Stimulated activated CD8-positive, alpha-beta memory T cell treated with anti-CD3 and anti-CD28 coated beads, Interleukin-15, amount 100 ng/mL, for 48 hours (primary cell): Measurements from ENCODE around the gene RACK1.

Experiments used
- DNase-seq, 2 donors: peaks; one replicate each; pipeline ENCODE4 v3.0.0-alpha.2; 2020; ENCODE audit warnings: low read depth in 2 of 2

The RACK1 gene

GRCh38 chr5:181233801-181234454, 9.8 kb downstream of the RACK1 start:
- DNase-seq = no peak

DNA sequence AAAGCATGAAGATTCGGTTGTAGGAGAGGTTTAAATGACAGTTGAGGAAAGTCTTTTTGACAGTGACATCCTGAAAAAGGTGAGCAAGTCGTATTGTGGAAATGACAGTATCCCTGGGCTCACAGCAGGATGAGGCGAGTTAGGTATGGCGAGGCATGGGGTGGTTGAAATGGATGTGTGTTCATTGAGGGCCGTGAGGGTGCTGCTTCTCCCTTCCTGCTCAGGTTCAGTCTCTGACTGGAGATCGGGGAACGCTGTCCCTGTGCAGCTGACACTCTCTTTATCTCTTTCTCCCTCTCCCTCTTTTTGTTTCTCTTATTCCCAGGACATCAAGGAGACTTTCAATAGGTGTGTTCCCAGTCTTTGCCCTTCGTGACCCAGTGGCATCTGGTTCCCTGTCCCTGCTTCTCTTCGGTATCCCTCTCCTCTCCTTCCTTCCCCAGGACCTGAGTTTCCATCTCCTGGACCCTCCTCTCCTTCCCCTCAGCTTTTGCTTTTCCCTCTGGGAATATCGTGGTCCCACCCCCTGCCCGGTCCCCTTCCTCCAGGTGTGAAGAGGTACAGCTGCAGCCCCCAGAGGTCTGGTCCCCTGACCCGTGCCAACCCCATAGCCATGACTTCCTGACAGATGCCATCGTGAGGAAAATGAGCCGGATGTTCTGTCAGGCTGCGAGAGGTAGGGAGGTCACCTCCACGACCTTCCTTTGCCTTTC, 10.5 kb downstream of the RACK1 start:
- no peak for DNase-seq

DNA sequence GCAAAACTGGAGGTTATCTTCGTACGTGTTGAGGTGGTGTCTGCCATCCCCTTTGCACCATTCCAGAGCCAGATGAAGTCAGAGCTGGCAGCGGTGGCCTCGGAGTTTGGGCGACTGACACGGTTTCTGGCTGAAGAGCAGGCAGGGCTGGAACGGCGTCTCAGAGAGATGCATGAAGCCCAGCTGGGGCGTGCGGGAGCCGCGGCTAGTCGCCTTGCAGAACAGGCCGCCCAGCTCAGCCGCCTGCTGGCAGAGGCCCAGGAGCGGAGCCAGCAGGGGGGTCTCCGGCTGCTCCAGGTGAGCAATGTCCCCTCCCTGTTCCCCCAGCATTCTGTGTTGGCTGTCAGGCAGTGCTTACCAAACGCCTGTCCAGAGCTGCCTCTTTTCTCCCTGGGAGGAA, 11.1 kb downstream of the RACK1 start:
- DNase-seq = no peak

- no peak for DNase-seq
These were observed 12.3 kb downstream of the RACK1 start for GRCh38 chr5:181231432-181231831.

DNA sequence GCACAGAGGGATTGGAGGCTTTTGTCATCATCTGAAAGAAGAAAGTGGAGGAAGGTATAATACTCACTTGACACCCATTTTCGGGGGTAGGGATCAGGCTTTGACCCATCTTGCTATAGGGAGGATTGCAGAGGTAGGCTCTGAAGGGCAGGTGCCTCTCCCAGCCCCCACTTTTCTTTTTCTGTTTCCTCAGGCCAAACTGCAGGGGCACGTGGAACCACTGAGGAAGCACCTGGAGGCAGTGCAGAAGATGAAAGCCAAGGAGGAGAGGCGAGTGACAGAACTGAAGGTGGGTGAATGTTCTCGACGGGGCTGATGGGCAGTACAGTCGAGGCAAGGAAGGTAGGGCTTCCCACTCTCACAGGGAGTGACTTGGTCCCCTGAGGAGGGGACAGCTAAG, 13.2 kb downstream of the RACK1 start:
- no peak for DNase-seq

DNA sequence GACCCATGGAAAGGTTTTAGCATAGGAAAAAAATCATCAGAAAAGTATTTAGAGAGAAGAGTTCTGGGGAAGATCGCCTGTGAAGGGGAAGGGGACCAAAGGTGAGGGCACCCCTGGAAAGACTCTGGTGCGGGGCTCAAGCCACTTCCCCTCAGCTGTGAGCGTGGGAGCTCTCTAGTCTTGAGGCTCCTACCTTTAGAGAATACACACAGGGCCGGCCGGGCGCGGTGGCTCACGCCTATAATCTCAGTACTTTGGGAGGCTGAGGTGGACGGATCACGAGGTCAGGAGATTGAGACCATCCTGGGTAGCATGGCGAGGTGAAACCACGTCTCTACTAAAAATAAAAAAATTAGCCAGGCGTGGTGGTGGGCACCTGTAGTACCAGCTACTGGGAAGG, 13.7 kb downstream of the RACK1 start:
- no peak for DNase-seq

- no peak for DNase-seq
These were observed 19.1 kb downstream of the RACK1 start for GRCh38 chr5:181224390-181225229.

GRCh38 chr5:181223729-181224389, 19.8 kb downstream of the RACK1 start:
- no peak for DNase-seq

- DNase-seq = peak; percentile 98 to 99
These were observed 20.5 kb downstream of the RACK1 start, which contains the start of gene TRIM41 for GRCh38 chr5:181223058-181223728. TRIM41 (plus strand) TSS chr5:181223281; CDS start chr5:181224000, 719 bp downstream.

GRCh38 chr5:181222630-181223057, 21.1 kb downstream of the RACK1 start:
- DNase-seq = no peak

- peak; percentile 88 to 90 for DNase-seq
These were observed 21.7 kb downstream of the RACK1 start for GRCh38 chr5:181221792-181222629.

GRCh38 chr5:181221105-181221791, 22.5 kb downstream of the RACK1 start:
- DNase-seq = peak; percentile 67 to 68

- no peak for DNase-seq
These were observed 23.6 kb downstream of the RACK1 start for GRCh38 chr5:181220178-181220515.

DNA sequence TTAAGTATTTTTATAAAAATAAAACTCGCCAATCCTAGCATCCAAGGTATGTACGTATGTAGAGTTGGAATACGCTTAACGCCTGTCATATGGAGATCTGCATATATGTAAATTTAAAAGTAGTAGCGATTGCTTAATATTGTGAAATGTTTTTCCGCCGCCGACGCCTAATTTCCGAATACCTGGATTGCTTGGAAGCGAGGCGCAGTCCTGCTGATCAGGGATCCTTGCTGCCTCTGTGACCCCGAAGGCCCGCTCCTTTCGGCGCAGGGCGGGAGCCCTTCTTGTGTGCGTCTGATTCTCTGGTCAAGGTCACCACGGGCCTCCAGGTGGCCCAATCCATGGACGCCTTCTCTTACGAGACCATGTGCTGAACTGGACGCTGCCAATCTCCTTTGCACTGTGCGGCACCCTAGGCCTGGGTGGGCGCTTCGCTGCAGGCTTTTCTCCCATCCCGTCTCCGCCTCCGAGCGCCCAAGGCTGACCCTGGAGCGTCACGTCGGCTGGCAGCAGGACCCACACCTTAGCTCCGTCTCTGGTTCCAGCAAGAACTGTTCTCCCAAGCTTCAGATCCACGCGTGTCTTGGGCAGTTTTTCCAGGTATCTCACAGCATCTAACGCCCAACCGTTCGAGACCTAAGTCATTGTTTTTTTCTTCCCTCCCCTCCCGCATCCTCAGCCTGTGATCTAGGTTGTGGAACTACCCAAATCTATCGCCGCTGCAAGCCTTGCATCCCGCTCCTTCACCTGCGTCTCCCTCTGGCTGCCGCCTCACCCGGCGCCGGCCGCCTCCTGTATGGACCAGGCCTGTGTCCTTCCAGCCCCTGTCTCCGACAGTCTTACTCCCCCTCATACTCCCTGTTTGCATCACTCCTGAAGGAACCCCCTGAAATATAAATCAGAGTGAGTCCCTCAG, 24.2 kb downstream of the RACK1 start:
- no peak for DNase-seq

- no peak for DNase-seq
These were observed 24.9 kb downstream of the RACK1 start for GRCh38 chr5:181218795-181219124.

- DNase-seq = no peak
These were observed 26.0 kb downstream of the RACK1 start for GRCh38 chr5:181217803-181218062.

DNA sequence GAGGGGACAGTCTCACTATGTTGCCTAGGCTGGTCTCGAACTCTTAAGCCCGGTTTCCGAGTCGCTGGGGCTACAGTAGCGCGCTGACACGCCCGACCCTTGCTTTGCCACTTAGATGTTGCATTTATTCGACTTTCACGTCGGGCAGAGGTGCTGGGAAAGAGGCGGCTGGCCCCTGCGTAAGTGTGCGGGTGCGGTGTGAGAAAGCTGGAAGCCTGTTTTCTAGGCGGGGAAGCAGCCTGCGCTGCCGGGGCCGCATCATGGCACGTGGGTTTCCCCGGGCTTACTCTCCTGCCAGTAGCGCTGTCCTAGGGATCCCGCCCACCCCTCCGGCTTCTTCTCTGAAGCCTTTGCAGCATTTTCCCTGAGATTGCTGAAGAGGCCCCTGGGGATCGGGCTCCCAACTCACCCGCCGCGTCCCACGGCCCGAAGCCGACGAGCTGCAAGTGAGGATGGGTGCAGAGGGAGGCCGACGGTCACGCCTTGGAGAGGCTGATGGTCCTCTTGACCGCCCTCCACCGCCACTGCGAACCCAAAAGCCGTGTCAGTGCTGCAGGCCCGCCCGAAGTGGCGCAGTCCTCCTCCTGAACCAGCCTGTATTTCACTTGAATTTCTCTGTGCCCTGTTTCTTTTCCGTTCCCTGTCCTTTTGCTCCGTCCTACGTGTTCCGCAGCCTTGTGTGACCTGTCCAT, 26.4 kb downstream of the RACK1 start:
- DNase-seq = peak; percentile 49 to 50
